AG10803 (cell line): ENCODE results near the gene UPK1B.
A peak's percentile ranks its signal among the peaks of the same experiment; 100 is the strongest.

Source experiments
- DNase-seq: peaks from one replicate; pipeline ENCODE4 v3.0.0; 2010; ENCODE audit warnings: low read depth
- H3K4me3 ChIP-seq: 2 replicates; pipeline ENCODE4 v1.5.1; 2011; ENCODE audit warnings: mild to moderate bottlenecking, low read length, control low read depth
- CTCF ChIP-seq: conservative IDR thresholded peaks from 2 replicates; pipeline ENCODE4 v1.5.1; 2011; ENCODE audit warnings: mild to moderate bottlenecking, low read length, control low read depth, inconsistent platforms

UPK1B gene

GRCh38 chr3:119222391-119222790 lies 49.0 kb downstream of the UPK1B start:
- no peak for TF ChIP-seq CTCF
- H3K4me3 ChIP-seq = no peak overlapping the region
- DNase-seq = no peak

GRCh38 chr3:119223511-119223910 lies 50.1 kb downstream of the UPK1B start:
- TF ChIP-seq CTCF = no peak; the same call in 1 of the 2 replicates
- no peak for DNase-seq

GRCh38 chr3:119225121-119225520 lies 51.7 kb downstream of the UPK1B start:
- no peak for TF ChIP-seq CTCF
- no peak overlapping the region for H3K4me3 ChIP-seq
- no peak for DNase-seq

More at GRCh38 chr3:119223511-119223910, 50.1 kb downstream of the UPK1B start:
- H3K4me3 ChIP-seq = no peak overlapping the region

GRCh38 chr3:119227070-119227850 lies 53.9 kb downstream of the UPK1B start:
- peak; percentile 56 for DNase-seq
- no peak for TF ChIP-seq CTCF
- H3K4me3 ChIP-seq = no peak overlapping the region

- TF ChIP-seq CTCF = no peak
- DNase-seq = no peak
- no peak overlapping the region for H3K4me3 ChIP-seq
Observed at GRCh38 chr3:119228373-119229145, 55.2 kb downstream of the UPK1B start.

- DNase-seq = no peak
- no peak for TF ChIP-seq CTCF
- H3K4me3 ChIP-seq = no peak overlapping the region
Observed at GRCh38 chr3:119229190-119229589, 55.8 kb downstream of the UPK1B start.
